ENCODE results near the gene AMN1.
"Not testable (repeated sequence)": the region's sequence is repeated elsewhere in the genome, so short reads cannot be mapped to it uniquely, and the experiment has no call there.

AMN1 gene

GRCh38 chr12:31728917-31729640 is at the start of gene AMN1:
Gene AMN1, minus strand, starts transcription at chr12:31729021. Its CDS starts 13 bp downstream, at chr12:31729008.
- Mint-ChIP-seq H3K27ac (peak within 1 kb of the TSS; percentile 88), H3K27me3 (no peaks in the 10 kb centered on the region), H3K4me3 (peak within 1 kb of the TSS; percentile 80), H3K36me3 (ENCODE audit: low read depth) (peaks cover 22% of the 10 kb centered on the region), H3K4me1 (ENCODE audit: low read depth) (peaks cover 77% of the 10 kb centered on the region), H3K9me3 (peaks cover 9% of the 10 kb centered on the region)
- intact Hi-C loops (cut with micrococcal nuclease): loop anchor here (1.0 to 2.0 kb wide), 3 partner anchors 14 to 42 kb away; no protein-coding TSS in a partner anchor

GRCh38 chr12:31773867-31774266 is 45.0 kb upstream of the AMN1 start:
- Mint-ChIP-seq H3K27ac (peak overlapping the region; percentile 34), H3K4me1 (ENCODE audit: low read depth) (peaks cover 26% of the 10 kb centered on the region), H3K9me3 (no peaks in the 10 kb centered on the region)

GRCh38 chr12:31773223-31773750 is 44.5 kb upstream of the AMN1 start:
- peaks cover 21% of the 10 kb centered on the region for H3K4me1 Mint-ChIP-seq (ENCODE audit: low read depth)
- intact Hi-C loops (cut with micrococcal nuclease): no loop called here
- H3K27me3 Mint-ChIP-seq: no peaks in the 10 kb centered on the region
- no peak overlapping the region for H3K4me3 Mint-ChIP-seq
- H3K36me3 Mint-ChIP-seq (ENCODE audit: low read depth): no peaks in the 10 kb centered on the region
- H3K9me3 Mint-ChIP-seq: no peaks in the 10 kb centered on the region
- peak overlapping the region; percentile 34 for H3K27ac Mint-ChIP-seq

More at GRCh38 chr12:31773867-31774266, 45.0 kb upstream of the AMN1 start:
- Mint-ChIP-seq H3K4me3 (no peak overlapping the region), H3K27me3 (no peaks in the 10 kb centered on the region), H3K36me3 (ENCODE audit: low read depth) (no peaks in the 10 kb centered on the region)
- intact Hi-C loops (cut with micrococcal nuclease): no loop called here

GRCh38 chr12:31772685-31773222 is 43.9 kb upstream of the AMN1 start:
- intact Hi-C loops (cut with micrococcal nuclease): no loop called here
- H3K27ac Mint-ChIP-seq: no peak overlapping the region
- H3K4me3 Mint-ChIP-seq: no peak overlapping the region
- H3K9me3 Mint-ChIP-seq: peaks cover 3% of the 10 kb centered on the region
- H3K27me3 Mint-ChIP-seq: no peaks in the 10 kb centered on the region
- no peaks in the 10 kb centered on the region for H3K36me3 Mint-ChIP-seq (ENCODE audit: low read depth)
- peaks cover 22% of the 10 kb centered on the region for H3K4me1 Mint-ChIP-seq (ENCODE audit: low read depth)

- intact Hi-C loops (cut with micrococcal nuclease): no loop called here
- H3K27ac Mint-ChIP-seq: no peak overlapping the region
- no peak overlapping the region for H3K4me3 Mint-ChIP-seq
- H3K36me3 Mint-ChIP-seq (ENCODE audit: low read depth): no peaks in the 10 kb centered on the region
- H3K4me1 Mint-ChIP-seq (ENCODE audit: low read depth): peaks cover 26% of the 10 kb centered on the region
- H3K27me3 Mint-ChIP-seq: no peaks in the 10 kb centered on the region
- peaks cover 9% of the 10 kb centered on the region for H3K9me3 Mint-ChIP-seq
Observed at GRCh38 chr12:31772186-31772585, 43.4 kb upstream of the AMN1 start.

- H3K27ac Mint-ChIP-seq: peak overlapping the region; percentile 82
- no peak overlapping the region for H3K4me3 Mint-ChIP-seq
- H3K4me1 Mint-ChIP-seq (ENCODE audit: low read depth): peaks cover 26% of the 10 kb centered on the region
- no peaks in the 10 kb centered on the region for H3K27me3 Mint-ChIP-seq
- H3K9me3 Mint-ChIP-seq: peaks cover 9% of the 10 kb centered on the region
- no peaks in the 10 kb centered on the region for H3K36me3 Mint-ChIP-seq (ENCODE audit: low read depth)
- intact Hi-C loops (cut with micrococcal nuclease): no loop called here
Observed at GRCh38 chr12:31768046-31768445, 39.2 kb upstream of the AMN1 start.

- Mint-ChIP-seq H3K36me3 (ENCODE audit: low read depth) (no peaks in the 10 kb centered on the region), H3K4me1 (ENCODE audit: low read depth) (peaks cover 21% of the 10 kb centered on the region), H3K27me3 (no peaks in the 10 kb centered on the region), H3K4me3 (no peak overlapping the region), H3K9me3 (peaks cover 9% of the 10 kb centered on the region), H3K27ac (peak overlapping the region; percentile 41)
- intact Hi-C loops (cut with micrococcal nuclease): no loop called here
Observed at GRCh38 chr12:31765931-31766330, 37.1 kb upstream of the AMN1 start.

GRCh38 chr12:31759632-31760459 is 31.0 kb upstream of the AMN1 start:
- intact Hi-C loops (cut with micrococcal nuclease): no loop called here
- Mint-ChIP-seq H3K36me3 (ENCODE audit: low read depth) (no peaks in the 10 kb centered on the region), H3K4me1 (ENCODE audit: low read depth) (peaks cover 32% of the 10 kb centered on the region), H3K9me3 (no peaks in the 10 kb centered on the region), H3K4me3 (no peak overlapping the region), H3K27me3 (no peaks in the 10 kb centered on the region), H3K27ac (peak overlapping the region; percentile 35)

- H3K36me3 Mint-ChIP-seq (ENCODE audit: low read depth); H3K27me3 Mint-ChIP-seq; intact Hi-C loops (cut with micrococcal nuclease); H3K4me3 Mint-ChIP-seq; H3K27ac Mint-ChIP-seq; H3K9me3 Mint-ChIP-seq: not testable (repeated sequence)
- H3K4me1 Mint-ChIP-seq (ENCODE audit: low read depth): peaks cover 31% of the 10 kb centered on the region
Observed at GRCh38 chr12:31758297-31758696, 29.5 kb upstream of the AMN1 start.

- Mint-ChIP-seq H3K36me3 (ENCODE audit: low read depth) (no peaks in the 10 kb centered on the region), H3K27ac (no peak overlapping the region), H3K4me1 (ENCODE audit: low read depth) (peaks cover 36% of the 10 kb centered on the region), H3K9me3 (no peaks in the 10 kb centered on the region), H3K4me3 (no peak overlapping the region), H3K27me3 (no peaks in the 10 kb centered on the region)
- intact Hi-C loops (cut with micrococcal nuclease): no loop called here
Observed at GRCh38 chr12:31756977-31757420, 28.2 kb upstream of the AMN1 start.

- H3K27ac Mint-ChIP-seq: peak overlapping the region; percentile 90
- H3K36me3 Mint-ChIP-seq (ENCODE audit: low read depth): peaks cover 10% of the 10 kb centered on the region
- no peaks in the 10 kb centered on the region for H3K27me3 Mint-ChIP-seq
- peak overlapping the region; percentile 30 for H3K4me3 Mint-ChIP-seq
- intact Hi-C loops (cut with micrococcal nuclease): no loop called here
- H3K9me3 Mint-ChIP-seq: no peaks in the 10 kb centered on the region
- H3K4me1 Mint-ChIP-seq (ENCODE audit: low read depth): peaks cover 54% of the 10 kb centered on the region
Observed at GRCh38 chr12:31752450-31752849, 23.6 kb upstream of the AMN1 start.

GRCh38 chr12:31751085-31751484 is 22.3 kb upstream of the AMN1 start:
- Mint-ChIP-seq H3K27ac (peak overlapping the region; percentile 90), H3K9me3 (no peaks in the 10 kb centered on the region), H3K36me3 (ENCODE audit: low read depth) (peaks cover 10% of the 10 kb centered on the region), H3K27me3 (no peaks in the 10 kb centered on the region), H3K4me1 (ENCODE audit: low read depth) (peaks cover 56% of the 10 kb centered on the region), H3K4me3 (no peak overlapping the region)
- intact Hi-C loops (cut with micrococcal nuclease): no loop called here

GRCh38 chr12:31750747-31751039 is 21.9 kb upstream of the AMN1 start:
- Mint-ChIP-seq H3K4me3 (no peak overlapping the region), H3K27me3 (no peaks in the 10 kb centered on the region), H3K9me3 (no peaks in the 10 kb centered on the region), H3K36me3 (ENCODE audit: low read depth) (peaks cover 10% of the 10 kb centered on the region), H3K27ac (peak overlapping the region; percentile 84), H3K4me1 (ENCODE audit: low read depth) (peaks cover 60% of the 10 kb centered on the region)
- intact Hi-C loops (cut with micrococcal nuclease): no loop called here

Data from dendritic cell treated with granulocyte-macrophage colony-stimulating factor and Interleukin-4, amounts not matched to agents 40 ng/mL and 50 ng/mL, for 4 days (primary cell).